ENCODE measurements around the gene PRKAR1B. TPM values are rescaled to one million over a fixed set of nuclear protein-coding genes. Genes with fewer than 3 reads are reported as not detected.

The PRKAR1B gene
- total RNA-seq, 1 experiment from 2014 or later = 24.8 TPM

- CTCF ChIA-PET = no interaction called here
- H3K9me3 Mint-ChIP-seq (ENCODE audit: low read depth, unreplicated experiment) = peaks cover 4% of the 10 kb centered on the region
- DNase-seq = no peak
- peaks cover 4% of the 10 kb centered on the region for H3K36me3 Mint-ChIP-seq (ENCODE audit: insufficient read depth, unreplicated experiment)
- no TSS peak for BruUV-seq (replicated peaks)
- H3K4me1 Mint-ChIP-seq (ENCODE audit: low read depth, unreplicated experiment) = no peaks in the 10 kb centered on the region
- no peaks in the 10 kb centered on the region for H3K27me3 Mint-ChIP-seq (ENCODE audit: unreplicated experiment)
- H3K4me3 Mint-ChIP-seq (ENCODE audit: low read depth, unreplicated experiment) = no peak overlapping the region
- H3K27ac Mint-ChIP-seq (ENCODE audit: unreplicated experiment) = no peak overlapping the region
- no peak for TF ChIP-seq CTCF (IDR thresholded peaks at IDR 0.05; ENCODE audit: unreplicated experiment)
- intact Hi-C loops (cut with micrococcal nuclease; ENCODE audit: unreplicated experiment) = no loop called here
These were observed 30.1 kb downstream of the PRKAR1B start for GRCh38 chr7:696812-697551.

- no TSS peak for BruUV-seq (replicated peaks)
- peaks cover 4% of the 10 kb centered on the region for H3K36me3 Mint-ChIP-seq (ENCODE audit: insufficient read depth, unreplicated experiment)
- CTCF ChIA-PET = no interaction called here
- no peaks in the 10 kb centered on the region for H3K27me3 Mint-ChIP-seq (ENCODE audit: unreplicated experiment)
- H3K27ac Mint-ChIP-seq (ENCODE audit: unreplicated experiment) = no peak overlapping the region
- peaks cover 8% of the 10 kb centered on the region for H3K9me3 Mint-ChIP-seq (ENCODE audit: low read depth, unreplicated experiment)
- no peak for DNase-seq
- no peak overlapping the region for H3K4me3 Mint-ChIP-seq (ENCODE audit: low read depth, unreplicated experiment)
- H3K4me1 Mint-ChIP-seq (ENCODE audit: low read depth, unreplicated experiment) = no peaks in the 10 kb centered on the region
- TF ChIP-seq CTCF (IDR thresholded peaks at IDR 0.05; ENCODE audit: unreplicated experiment) = no peak
- intact Hi-C loops (cut with micrococcal nuclease; ENCODE audit: unreplicated experiment) = no loop called here
These were observed 30.7 kb downstream of the PRKAR1B start for GRCh38 chr7:696426-696811.

GRCh38 chr7:693280-693679 is 33.8 kb downstream of the PRKAR1B start:
- intact Hi-C loops (cut with micrococcal nuclease; ENCODE audit: unreplicated experiment) = no loop called here
- no peak for TF ChIP-seq CTCF (IDR thresholded peaks at IDR 0.05; ENCODE audit: unreplicated experiment)
- no peaks in the 10 kb centered on the region for H3K27me3 Mint-ChIP-seq (ENCODE audit: unreplicated experiment)
- DNase-seq = no peak
- H3K36me3 Mint-ChIP-seq (ENCODE audit: insufficient read depth, unreplicated experiment) = no peaks in the 10 kb centered on the region
- BruUV-seq (replicated peaks) = no TSS peak
- H3K4me1 Mint-ChIP-seq (ENCODE audit: low read depth, unreplicated experiment) = no peaks in the 10 kb centered on the region
- H3K9me3 Mint-ChIP-seq (ENCODE audit: low read depth, unreplicated experiment) = peaks cover 12% of the 10 kb centered on the region
- no peak overlapping the region for H3K4me3 Mint-ChIP-seq (ENCODE audit: low read depth, unreplicated experiment)
- CTCF ChIA-PET = no interaction called here
- H3K27ac Mint-ChIP-seq (ENCODE audit: unreplicated experiment) = no peak overlapping the region

- Mint-ChIP-seq H3K4me3 (ENCODE audit: low read depth, unreplicated experiment) (no peak overlapping the region), H3K36me3 (ENCODE audit: insufficient read depth, unreplicated experiment) (no peaks in the 10 kb centered on the region), H3K9me3 (ENCODE audit: low read depth, unreplicated experiment) (peaks cover 19% of the 10 kb centered on the region), H3K27ac (ENCODE audit: unreplicated experiment) (no peak overlapping the region), H3K4me1 (ENCODE audit: low read depth, unreplicated experiment) (no peaks in the 10 kb centered on the region), H3K27me3 (ENCODE audit: unreplicated experiment) (no peaks in the 10 kb centered on the region)
- CTCF ChIA-PET = no interaction called here
- DNase-seq = no peak
- BruUV-seq (replicated peaks) = no TSS peak
- no peak for TF ChIP-seq CTCF (IDR thresholded peaks at IDR 0.05; ENCODE audit: unreplicated experiment)
- intact Hi-C loops (cut with micrococcal nuclease; ENCODE audit: unreplicated experiment) = no loop called here
These were observed 35.6 kb downstream of the PRKAR1B start for GRCh38 chr7:691361-692045.
